HG03095 (cell line): ENCODE measurements around the gene SF1.

Source experiments
- ATAC-seq: cut with Tn5 transposase; IDR thresholded peaks from one replicate; pipeline ENCODE4 v1.9.1; 2021; ENCODE audit warnings: moderate library complexity; ENCODE audit not compliant: unreplicated experiment

Gene SF1

GRCh38 chr11:64714666-64715065 lies 63.7 kb downstream of the SF1 start:
- no peak for ATAC-seq
